Cardiac septum (tissue), 1 donor: ENCODE results near the gene ATOH8. TPM values are rescaled to one million over a fixed set of nuclear protein-coding genes. Genes with fewer than 3 reads are reported as not detected.

Experiments
- DNase-seq: peaks from one replicate; pipeline ENCODE4 v3.0.0-alpha.2; 2020; ENCODE audit warnings: low spot score
- intact Hi-C: fragments of 100-400 bp; cut with DNase I; formaldehyde crosslinking; loops from one replicate; pipeline ENCODE4 v1.14.0; 2022
- total RNA-seq: library from RNA; stranded (reverse); fragmentation: NEBNext Ultra II Directional; extraction: Animal tissue kit (Norgen Biotek cat#: 25700); gene quantifications from one replicate; pipeline ENCODE4 v1.2.1, GENCODE V29; 2021
- donor health status: DM: no; HTN: no; CAD: no.

The ATOH8 gene
- total RNA-seq, 1 donor from 2014 or later: 21.0 TPM

GRCh38 chr2:85792783-85793441 lies 39.1 kb downstream of the ATOH8 start:
- intact Hi-C loops: no loop called here

GRCh38 chr2:85793584-85793983 lies 39.8 kb downstream of the ATOH8 start:
- DNase-seq: no peak
- intact Hi-C loops: no loop called here

More at GRCh38 chr2:85792783-85793441, 39.1 kb downstream of the ATOH8 start:
- DNase-seq: peak; percentile 69

DNA sequence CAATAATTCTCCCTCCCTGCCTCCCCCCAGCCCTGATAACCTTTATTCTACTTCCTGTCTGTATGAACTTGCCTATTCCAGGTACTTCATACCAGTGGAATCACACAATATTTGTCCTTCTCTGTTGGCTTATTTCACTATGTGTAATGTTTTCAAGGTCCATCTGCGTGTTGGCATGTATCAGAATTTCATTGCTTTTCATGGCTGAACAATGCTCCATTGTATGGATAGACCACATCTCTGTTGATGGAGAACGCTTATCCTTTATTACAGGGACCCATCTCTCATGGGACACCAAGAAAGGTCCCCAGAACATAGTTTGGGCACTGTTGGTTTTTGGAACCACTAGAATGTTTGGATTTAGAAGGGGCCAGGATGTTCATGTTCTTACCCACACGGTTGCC lies 40.2 kb downstream of the ATOH8 start:
- DNase-seq: no peak
- intact Hi-C loops: no loop called here

DNA sequence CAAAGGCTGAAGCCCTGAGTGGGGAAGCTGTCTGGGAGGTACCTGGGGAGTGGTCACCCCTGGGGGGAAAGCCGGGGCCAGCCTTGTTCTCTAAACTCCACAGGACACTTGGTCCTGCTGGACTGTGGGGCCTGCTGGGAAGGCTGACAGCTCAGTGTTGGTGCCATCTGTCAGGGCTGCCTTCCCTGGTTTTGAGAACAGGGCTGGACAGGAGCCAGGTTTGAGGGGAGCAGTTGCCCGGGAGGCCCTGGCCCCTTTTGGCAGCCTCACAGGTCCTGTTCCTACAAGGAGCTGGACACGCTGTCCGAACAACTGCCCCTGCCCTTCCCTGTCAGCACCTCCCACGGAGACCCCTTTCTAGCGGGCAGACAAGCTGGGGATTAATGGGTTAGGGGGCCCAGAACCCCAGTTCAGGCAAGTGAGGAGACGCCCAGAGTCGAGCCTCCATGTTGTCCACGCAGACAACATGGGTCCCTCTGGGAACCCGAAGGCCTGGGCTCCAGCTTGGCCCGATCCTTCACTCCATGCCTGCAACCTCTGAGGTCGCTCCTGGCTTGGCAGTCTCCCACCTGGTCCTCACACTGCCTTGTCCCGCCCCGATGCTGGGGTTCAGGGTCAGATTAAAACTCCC lies 40.8 kb downstream of the ATOH8 start:
- DNase-seq: peak; percentile 74
- intact Hi-C loops: no loop called here

GRCh38 chr2:85795331-85796045 lies 41.7 kb downstream of the ATOH8 start:
- peak; percentile 62 for DNase-seq
- intact Hi-C loops: no loop called here

- intact Hi-C loops: no loop called here
- DNase-seq: no peak
Measured at GRCh38 chr2:85796046-85796340, 42.2 kb downstream of the ATOH8 start.

- peak; percentile 78 for DNase-seq
- intact Hi-C loops: no loop called here
Measured at GRCh38 chr2:85796341-85797262, 42.8 kb downstream of the ATOH8 start.

DNA sequence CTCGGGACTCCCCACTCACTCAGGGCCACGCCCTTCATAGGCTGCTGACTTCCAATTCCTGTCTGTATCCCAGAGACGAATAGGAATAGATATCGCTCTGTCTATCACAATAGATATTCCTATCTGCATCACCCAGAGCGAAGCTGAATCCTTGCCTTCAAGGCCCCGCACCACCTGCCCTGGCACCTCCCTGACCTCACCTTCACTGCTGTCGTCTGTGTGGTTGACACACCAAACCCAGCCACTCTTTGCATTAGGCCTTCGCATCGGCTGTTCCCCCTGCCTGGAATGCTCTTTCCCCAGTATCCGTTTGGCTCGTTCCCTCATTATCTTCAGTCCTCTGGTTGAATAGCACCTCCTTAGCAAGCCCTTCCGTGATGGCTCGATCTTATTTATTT lies 43.5 kb downstream of the ATOH8 start:
- intact Hi-C loops: no loop called here
- DNase-seq: peak; percentile 29

DNA sequence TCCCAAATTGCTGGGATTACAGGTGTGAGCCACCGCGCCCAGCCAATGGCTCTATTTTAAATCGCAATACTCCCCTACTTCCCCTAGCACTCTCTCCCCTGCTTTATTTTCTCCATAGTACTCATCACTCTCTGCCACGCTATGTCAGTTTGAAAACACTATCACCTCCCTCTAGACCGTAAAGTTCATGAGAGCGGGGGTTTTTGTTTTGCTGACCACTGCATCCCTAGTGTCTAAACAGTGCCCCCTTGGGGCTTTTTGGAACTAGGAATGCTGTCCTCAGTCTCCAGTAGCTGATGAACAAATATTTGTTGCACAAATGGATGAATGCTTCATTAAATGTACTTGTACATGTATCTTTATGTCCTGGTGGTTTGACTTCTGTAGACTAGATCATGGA lies 44.1 kb downstream of the ATOH8 start:
- DNase-seq: peak; percentile 46

DNA sequence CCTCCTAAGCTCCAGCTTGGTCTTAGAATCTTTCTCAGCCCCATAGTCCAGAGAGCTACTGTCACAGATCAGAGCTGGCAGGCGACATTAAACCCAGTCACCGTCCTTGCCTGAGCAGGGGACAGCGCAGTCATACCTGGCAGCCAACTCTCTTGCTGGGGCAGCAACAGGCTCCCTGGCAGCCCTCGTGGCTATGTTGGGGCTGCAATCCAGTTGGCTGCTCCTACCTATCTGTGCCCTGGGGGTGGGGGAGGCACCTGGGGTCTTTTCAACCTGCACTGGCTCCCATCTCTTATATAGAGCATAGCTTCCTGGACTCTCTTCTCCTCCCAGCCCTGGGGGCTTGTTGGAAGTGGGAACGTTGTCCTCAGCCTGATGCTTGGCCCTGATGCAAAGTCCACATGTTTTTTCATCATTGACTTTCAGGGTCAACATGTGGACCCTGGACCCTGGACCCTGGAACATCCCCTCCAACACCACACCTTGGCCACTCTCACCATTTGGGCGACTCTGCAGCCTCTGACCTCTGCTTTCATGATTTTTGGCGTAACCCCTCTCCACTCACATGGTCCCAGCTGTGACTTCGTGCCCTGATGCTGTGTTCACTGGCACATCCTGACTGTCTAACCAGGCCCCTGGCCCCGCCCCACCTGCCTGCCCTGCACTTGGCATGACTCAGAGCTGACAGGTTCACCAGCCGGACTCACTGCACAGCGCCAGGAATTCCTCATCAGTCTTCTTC lies 45.6 kb downstream of the ATOH8 start:
- DNase-seq: peak; percentile 76
- intact Hi-C loops: loop anchor here (2.0 kb wide), 2 partner anchors 49 to 69 kb away; no protein-coding TSS in a partner anchor

More for the DNA sequence above, 44.1 kb downstream of the ATOH8 start:
- intact Hi-C loops: loop anchor here (2.0 kb wide), 2 partner anchors 47 to 67 kb away; no protein-coding TSS in a partner anchor

GRCh38 chr2:85800586-85800985 lies 46.8 kb downstream of the ATOH8 start:
- DNase-seq: peak; percentile 27
- intact Hi-C loops: no loop called here

GRCh38 chr2:85801871-85802270 lies 48.1 kb downstream of the ATOH8 start:
- DNase-seq: peak; percentile 33
- intact Hi-C loops: no loop called here

- intact Hi-C loops: no loop called here
- DNase-seq: peak; percentile 19
Measured at GRCh38 chr2:85802354-85803103, 48.7 kb downstream of the ATOH8 start.

DNA sequence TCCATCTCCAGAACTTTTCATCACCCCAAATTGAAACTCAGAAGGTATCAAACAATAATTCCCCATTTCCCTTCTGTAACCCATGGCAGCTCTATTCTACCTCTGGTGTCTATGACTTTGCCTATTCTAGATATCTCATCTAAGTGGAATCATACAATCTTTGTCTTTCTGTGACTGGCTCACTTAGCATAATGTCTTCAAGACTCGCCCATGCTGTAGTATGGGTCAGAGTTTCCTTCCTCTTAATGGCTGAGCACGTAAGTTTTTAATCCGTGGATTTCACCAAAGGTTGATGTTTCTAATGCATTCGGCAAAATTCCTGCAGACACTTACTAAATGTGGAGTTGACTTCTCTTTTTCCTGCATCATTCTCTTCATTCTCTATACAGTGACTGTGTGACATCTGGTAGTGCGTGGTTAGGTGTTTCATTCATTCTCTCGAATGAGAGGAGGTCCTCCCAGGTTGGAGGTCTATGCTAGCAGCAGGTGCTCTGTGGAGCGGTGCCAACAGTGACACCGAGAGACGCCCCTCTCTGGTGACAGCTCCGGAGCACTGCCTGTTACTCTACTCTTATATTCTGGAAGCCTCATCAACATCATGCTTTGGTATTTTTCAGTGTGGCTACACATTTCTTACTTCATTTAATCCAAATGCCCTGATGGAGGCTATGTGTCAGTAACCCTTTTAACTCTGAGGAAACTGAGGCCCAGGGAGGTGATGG lies 50.1 kb downstream of the ATOH8 start:
- intact Hi-C loops: no loop called here
- DNase-seq: peak; percentile 44

GRCh38 chr2:85804583-85804982 lies 50.8 kb downstream of the ATOH8 start:
- intact Hi-C loops: no loop called here

DNA sequence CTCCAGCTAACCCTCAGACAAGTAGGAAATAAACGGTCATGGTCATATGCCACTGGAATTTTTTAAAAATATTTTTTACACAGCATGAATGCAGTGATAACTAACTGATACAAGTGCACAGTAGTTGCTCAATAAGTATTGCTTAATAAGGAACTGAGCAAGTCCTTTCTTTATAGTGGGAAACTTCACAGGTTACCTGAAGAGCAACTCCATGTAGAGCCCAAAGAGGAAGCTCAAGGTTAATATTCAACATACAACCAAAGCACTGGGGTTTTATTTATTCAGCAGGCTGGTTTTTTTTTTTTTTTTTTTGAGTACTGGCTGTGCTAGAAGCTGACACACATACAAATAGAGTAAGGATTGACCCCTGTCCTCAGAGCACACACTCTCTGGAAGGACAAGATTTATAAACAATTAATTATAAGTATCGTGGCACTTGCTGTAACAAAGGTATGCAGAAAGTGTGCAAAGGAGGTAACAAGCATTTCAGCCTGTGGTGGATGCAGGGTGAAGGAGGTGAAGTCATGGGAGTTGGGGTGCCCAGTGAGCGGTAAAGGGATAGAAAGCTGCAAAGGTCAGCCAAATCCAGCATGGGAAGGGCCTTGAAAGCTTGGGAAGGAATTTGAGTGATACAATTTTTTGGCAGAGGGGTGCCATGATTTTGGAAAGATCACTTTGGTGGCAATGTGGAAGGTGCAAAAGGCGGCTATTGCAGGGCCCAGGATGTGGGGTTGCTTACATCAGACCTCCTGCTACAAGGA lies 52.7 kb downstream of the ATOH8 start:
- peak; percentile 35 for DNase-seq
- intact Hi-C loops: no loop called here

More at GRCh38 chr2:85804583-85804982, 50.8 kb downstream of the ATOH8 start:
- DNase-seq: peak; percentile 22

DNA sequence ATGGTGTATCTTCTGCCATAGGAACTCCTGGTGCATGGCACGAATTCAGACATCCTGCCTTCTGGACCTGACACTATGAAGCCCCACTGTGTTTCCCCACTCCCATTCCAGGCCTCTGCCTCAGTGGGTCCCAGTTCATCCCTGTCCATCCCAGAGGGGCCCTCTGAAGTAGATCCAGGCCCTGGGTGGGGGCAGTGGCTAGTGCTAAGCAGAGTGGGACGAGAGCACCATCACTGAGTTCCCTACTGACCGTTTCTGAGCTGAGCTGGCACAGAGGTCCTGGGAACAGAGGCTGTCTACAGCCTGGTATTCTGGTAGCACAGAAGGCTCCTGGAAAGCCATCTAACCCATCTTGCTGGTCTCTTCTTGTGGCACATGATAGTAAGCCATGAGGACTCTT lies 54.0 kb downstream of the ATOH8 start:
- peak; percentile 33 for DNase-seq
- intact Hi-C loops: no loop called here
